ENCODE measurements around the gene TAF6L. TPM values are rescaled to one million over a fixed set of nuclear protein-coding genes. Genes with fewer than 3 reads are reported as not detected.

TAF6L gene
- total RNA-seq (2022) (26.0 and 28.9 TPM in 2 replicates), Bru-seq, nascent RNA (percentile 53 among the genes with signal in this experiment), BruChase-seq, experiment 1, labeled RNA remaining after a 6-hour chase (percentile 53 among the genes with signal in this experiment), BruChase-seq, experiment 2, labeled RNA remaining after a 2-hour chase (percentile 60 among the genes with signal in this experiment)
- long read RNA-seq, transcript TAF6L-201 (11 exons, 2,116 nt), result major isoform, 20 of 38 reads
- long read RNA-seq, partial matches to known transcripts, result 2 of 38 reads
- long read RNA-seq, other reads (novel, unspliced or antisense), result 16 of 38 reads

GRCh38 chr11:62771144-62772021, at the start of gene TAF6L:
TSS of gene TAF6L (plus strand) at chr11:62771396. CDS start at chr11:62775784, 4,388 bp downstream.
- TF ChIP-seq CTCF (IDR thresholded peaks at IDR 0.05; ENCODE audit: unreplicated experiment), result no peak
- H3K27me3 Mint-ChIP-seq (ENCODE audit: unreplicated experiment), result no peaks in the 10 kb centered on the region
- H3K4me3 Mint-ChIP-seq (ENCODE audit: low read depth, unreplicated experiment), result peak within 1 kb of the TSS; percentile 98
- DNase-seq, result peak; percentile 92
- H3K27ac Mint-ChIP-seq (ENCODE audit: unreplicated experiment), result peak within 1 kb of the TSS; percentile 99
- CTCF ChIA-PET, result interaction anchor here (0.6 to 2.2 kb wide), 6 partner anchors 10 to 70 kb away, joined by 3 to 10 read pairs (median 6); partner anchors contain the start of genes POLR2G, TMEM179B and ZBTB3
- H3K4me1 Mint-ChIP-seq (ENCODE audit: low read depth, unreplicated experiment), result peaks cover 14% of the 10 kb centered on the region
- BruUV-seq (replicated peaks), result TSS peak; percentile 42
- no peaks in the 10 kb centered on the region for H3K9me3 Mint-ChIP-seq (ENCODE audit: low read depth, unreplicated experiment)
- intact Hi-C loops (cut with micrococcal nuclease; ENCODE audit: unreplicated experiment), result no loop called here
- peaks cover 56% of the 10 kb centered on the region for H3K36me3 Mint-ChIP-seq (ENCODE audit: insufficient read depth, unreplicated experiment)

- H3K4me3 Mint-ChIP-seq (ENCODE audit: low read depth, unreplicated experiment), result no peak overlapping the region
- peaks cover 18% of the 10 kb centered on the region for H3K4me1 Mint-ChIP-seq (ENCODE audit: low read depth, unreplicated experiment)
- no peak for TF ChIP-seq CTCF (IDR thresholded peaks at IDR 0.05; ENCODE audit: unreplicated experiment)
- TSS peak; percentile 3 for BruUV-seq (replicated peaks)
- H3K9me3 Mint-ChIP-seq (ENCODE audit: low read depth, unreplicated experiment), result no peaks in the 10 kb centered on the region
- CTCF ChIA-PET, result no interaction called here
- peaks cover 94% of the 10 kb centered on the region for H3K36me3 Mint-ChIP-seq (ENCODE audit: insufficient read depth, unreplicated experiment)
- H3K27me3 Mint-ChIP-seq (ENCODE audit: unreplicated experiment), result no peaks in the 10 kb centered on the region
- H3K27ac Mint-ChIP-seq (ENCODE audit: unreplicated experiment), result no peak overlapping the region
- intact Hi-C loops (cut with micrococcal nuclease; ENCODE audit: unreplicated experiment), result no loop called here
- no peak for DNase-seq
These were observed 49.2 kb upstream of the TAF6L start for GRCh38 chr11:62721994-62722393.

GRCh38 chr11:62724171-62724570, 47.0 kb upstream of the TAF6L start:
- intact Hi-C loops (cut with micrococcal nuclease; ENCODE audit: unreplicated experiment), result no loop called here
- BruUV-seq (replicated peaks), result no TSS peak
- Mint-ChIP-seq H3K9me3 (ENCODE audit: low read depth, unreplicated experiment) (no peaks in the 10 kb centered on the region), H3K36me3 (ENCODE audit: insufficient read depth, unreplicated experiment) (peaks cover 94% of the 10 kb centered on the region), H3K27me3 (ENCODE audit: unreplicated experiment) (no peaks in the 10 kb centered on the region), H3K4me1 (ENCODE audit: low read depth, unreplicated experiment) (peaks cover 18% of the 10 kb centered on the region), H3K4me3 (ENCODE audit: low read depth, unreplicated experiment) (peak overlapping the region; percentile 89), H3K27ac (ENCODE audit: unreplicated experiment) (peak overlapping the region; percentile 47)
- DNase-seq, result no peak
- TF ChIP-seq CTCF (IDR thresholded peaks at IDR 0.05; ENCODE audit: unreplicated experiment), result no peak
- CTCF ChIA-PET, result interaction anchor here (0.6 to 1.3 kb wide), 2 partner anchors 30 to 142 kb away, joined by 3 to 4 read pairs; partner anchors contain the start of gene ZBTB3

- CTCF ChIA-PET, result interaction anchor here (1.1 kb wide), 1 partner anchor 80 kb away, joined by 3 read pairs; no protein-coding TSS in a partner anchor
- DNase-seq, result no peak
- TSS peak; percentile 44 for BruUV-seq (replicated peaks)
These were observed 45.5 kb upstream of the TAF6L start for GRCh38 chr11:62725646-62726045.

More at GRCh38 chr11:62725646-62726045, 45.5 kb upstream of the TAF6L start:
- Mint-ChIP-seq H3K36me3 (ENCODE audit: insufficient read depth, unreplicated experiment) (peaks cover 83% of the 10 kb centered on the region), H3K9me3 (ENCODE audit: low read depth, unreplicated experiment) (no peaks in the 10 kb centered on the region), H3K27ac (ENCODE audit: unreplicated experiment) (peak overlapping the region; percentile 83), H3K27me3 (ENCODE audit: unreplicated experiment) (no peaks in the 10 kb centered on the region), H3K4me3 (ENCODE audit: low read depth, unreplicated experiment) (peak overlapping the region; percentile 89), H3K4me1 (ENCODE audit: low read depth, unreplicated experiment) (peaks cover 11% of the 10 kb centered on the region)
- TF ChIP-seq CTCF (IDR thresholded peaks at IDR 0.05; ENCODE audit: unreplicated experiment), result no peak
- intact Hi-C loops (cut with micrococcal nuclease; ENCODE audit: unreplicated experiment), result no loop called here

Measured in Calu3 (cell line).